Spleen (tissue), 11 donors: Measurements from ENCODE around the gene CDKN1A. TPM values are rescaled to one million over a fixed set of nuclear protein-coding genes. Genes with fewer than 3 reads are reported as not detected.

ENCODE experiments used
- DNase-seq: peaks from one replicate; pipeline ENCODE4 v3.0.0-alpha.2; 2020
- H3K27ac ChIP-seq, 8 donors: fragments of 200-600 bp; sonication (generic) in 7 of 8; 1 replicate in 4 of 8; 2 replicates in 4 of 8; pipeline versions ENCODE4 v1.5.0 to v1.8.0; 2016 to 2021; ENCODE audit warnings: inconsistent platforms in 4 of 8, mild to moderate bottlenecking in 4 of 8, moderate library complexity in 1 of 8
- H3K27me3 ChIP-seq, 7 donors: fragments of 200-600 bp; sonication (generic) in 6 of 7; replicated peaks in 1 of 7; 1 replicate in 4 of 7; 2 replicates in 3 of 7; pipeline versions ENCODE4 v1.5.0 to v1.8.0; 2016 to 2021; ENCODE audit warnings: inconsistent platforms in 3 of 7, mild to moderate bottlenecking in 1 of 7
- H3K36me3 ChIP-seq, 6 donors: fragments of 200-600 bp; sonication (generic) in 5 of 6; 1 replicate in 4 of 6; 2 replicates in 2 of 6; pipeline versions ENCODE4 v1.5.0 to v1.8.0; 2016 to 2021; ENCODE audit warnings: inconsistent platforms in 2 of 6
- H3K4me1 ChIP-seq, 6 donors: fragments of 200-600 bp; sonication (generic) in 5 of 6; 1 replicate in 3 of 6; 2 replicates in 3 of 6; pipeline versions ENCODE4 v1.5.0 to v1.8.0; 2016 to 2021; ENCODE audit warnings: inconsistent platforms in 3 of 6
- H3K4me3 ChIP-seq, 8 donors: fragments of 200-600 bp; sonication (generic) in 7 of 8; 1 replicate in 4 of 8; 2 replicates in 4 of 8; pipeline versions ENCODE4 v1.5.0 to v1.8.0; 2016 to 2021; ENCODE audit warnings: inconsistent platforms in 4 of 8, mild to moderate bottlenecking in 4 of 8, moderate library complexity in 2 of 8
- H3K9me3 ChIP-seq, 8 donors: fragments of 200-600 bp; sonication (generic) in 7 of 8; 1 replicate in 4 of 8; 2 replicates in 4 of 8; pipeline versions ENCODE4 v1.5.0 to v1.8.0; 2016 to 2021; ENCODE audit warnings: inconsistent platforms in 4 of 8
- CTCF ChIP-seq, 11 experiments: fragments of 200-600 bp in 7 of 11; fragments of 450-650 bp in 4 of 11; sonication (generic) in 4 of 11; IDR thresholded peaks in 8 of 11; conservative IDR thresholded peaks in 3 of 11; 1 replicate in 7 of 11; 2 replicates in 4 of 11; pipeline versions ENCODE4 v1.4.0 to v1.8.0; 2016 to 2021; ENCODE audit warnings: antibody characterized with exemption in 11 of 11, inconsistent platforms in 4 of 11, mild to moderate bottlenecking in 1 of 11
- POLR2A ChIP-seq, 3 donors: fragments of 450-650 bp; IDR thresholded peaks; one replicate each; pipeline ENCODE4 v1.5.1; 2017; ENCODE audit warnings: antibody characterized with exemption in 3 of 3, mild to moderate bottlenecking in 1 of 3
- POLR2AphosphoS5 ChIP-seq, 3 donors: sonication (generic); formaldehyde crosslinking; IDR thresholded peaks; one replicate each; pipeline ENCODE4 v1.5.1; 2017; ENCODE audit warnings: antibody characterized with exemption in 3 of 3
- WGBS, 5 donors: extraction: QIAGEN DNeasy Blood & Tissue Kit in 3 of 5; methylation state at CpG; one replicate each; pipeline versions ENCODE4 v1.1.5 to v1.1.7; 2013 to 2018; 5-methylcytosine and 5-hydroxymethylcytosine counted together
- intact Hi-C: fragments of 100-400 bp; cut with DNase I; formaldehyde crosslinking; loops from one replicate; pipeline ENCODE4 v1.15.0; 2023; ENCODE audit warnings: low total_unique reads
- polyA plus RNA-seq, 3 donors: library from polyadenylated mRNA; stranded (reverse); fragments of 200-250 nt; gene quantifications; one replicate each; pipeline ENCODE4 v1.2.1, GENCODE V29; 2013
- total RNA-seq, 7 donors: library from RNA; depleted of rRNA in 3 of 7; stranded (reverse); fragments of >200 nt in 3 of 7; fragmentation: NEBNext Ultra II Directional in 4 of 7; extraction: Animal tissue kit (Norgen Biotek cat#: 25700) in 4 of 7; gene quantifications; one replicate each; pipeline versions ENCODE4 v1.1.0 to v1.2.1, GENCODE V29; 2016 to 2021
- donor health status: healthy with polysubstance abuse.
- donor health status: DM: no; HTN: no; CAD: no; lungs with moderate emphysema.
- donor health status: DM: no; HTN: no; CAD: no.
- donor health status: Bipolar disorder and iron deficiency.
- donor health status: healthy.
- donor health status: DM: no; HTN: no; CAD: no.
- donor health status: DM: yes; HTN: yes; CAD: no.

Gene CDKN1A
- total and polyA plus RNA-seq, 10 donors: 10.7 to 58.5 (median 28.1) TPM

- Histone ChIP-seq H3K9me3 (no peaks in the 10 kb centered on the region), H3K36me3 (no peaks in the 10 kb centered on the region), H3K27ac (no peak overlapping the region), H3K27me3 (peaks cover 0 to 46% (median 10%) of the 10 kb centered on the region in 7 donors), H3K4me1 (peaks cover 0 to 41% (median 12%) of the 10 kb centered on the region in 6 donors), H3K4me3 (peak overlapping the region in 2 of 8 donors; percentile 7 to 38)
- peak in 2 of 3 donors; percentile 51 to 69 for TF ChIP-seq POLR2AphosphoS5 (IDR thresholded peaks at IDR 0.05)
- no peak for TF ChIP-seq POLR2A (IDR thresholded peaks at IDR 0.05)
- TF ChIP-seq CTCF (IDR thresholded peaks at IDR 0.05 in 8 of 11, conservative IDR thresholded peaks at IDR 0.05 in 3 of 11): no peak
- peak; percentile 82 for DNase-seq
- intact Hi-C loops: no loop called here
- WGBS, 5 donors: 30 to 45% (median 42%) methylated on average over 31 to 44 of the region's 44 CpGs
These were observed 17.6 kb upstream of the CDKN1A start for GRCh38 chr6:36660771-36661471.

DNA sequence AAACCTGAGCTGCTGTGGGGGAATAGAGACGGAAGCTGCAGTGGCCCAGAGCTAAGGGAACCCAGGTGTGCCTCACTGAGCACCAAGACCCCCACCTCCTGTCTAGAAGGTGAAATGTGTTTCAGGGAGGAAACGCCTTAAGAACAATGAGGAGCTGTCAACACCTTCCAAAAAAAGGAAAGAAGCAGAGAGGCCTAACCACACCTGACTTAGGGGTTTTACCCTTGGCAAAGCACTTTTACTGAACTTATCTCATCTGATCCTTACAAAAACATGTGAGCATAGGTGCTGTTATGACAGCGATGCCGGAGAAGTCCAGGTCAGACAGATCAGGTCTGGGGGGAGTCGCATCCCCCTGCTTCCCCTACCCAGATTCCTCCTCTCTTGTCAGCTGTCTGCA is 16.1 kb upstream of the CDKN1A start:
- intact Hi-C loops: no loop called here
- Histone ChIP-seq H3K4me3 (no peak overlapping the region), H3K4me1 (peaks cover 7 to 51% (median 23%) of the 10 kb centered on the region in 6 donors), H3K36me3 (no peaks in the 10 kb centered on the region), H3K9me3 (no peaks in the 10 kb centered on the region), H3K27ac (no peak overlapping the region), H3K27me3 (peaks cover 0 to 35% (median 10%) of the 10 kb centered on the region in 7 donors)
- WGBS, 5 donors: 80 to 87% (median 83%) methylated on average over 5 of the region's 5 CpGs
- TF ChIP-seq CTCF (IDR thresholded peaks at IDR 0.05 in 8 of 11, conservative IDR thresholded peaks at IDR 0.05 in 3 of 11) (no peak), POLR2AphosphoS5 (IDR thresholded peaks at IDR 0.05) (no peak)
- no peak for DNase-seq

- intact Hi-C loops: no loop called here
These were observed 15.7 kb upstream of the CDKN1A start for GRCh38 chr6:36662827-36663256.

More at GRCh38 chr6:36662827-36663256, 15.7 kb upstream of the CDKN1A start:
- Histone ChIP-seq H3K27ac (no peak overlapping the region), H3K27me3 (peaks cover 0 to 31% (median 10%) of the 10 kb centered on the region in 7 donors), H3K4me3 (no peak overlapping the region), H3K36me3 (no peaks in the 10 kb centered on the region), H3K9me3 (no peaks in the 10 kb centered on the region), H3K4me1 (peaks cover 9 to 54% (median 27%) of the 10 kb centered on the region in 6 donors)
- WGBS, 5 donors: 60 to 76% (median 68%) methylated on average over 6 of the region's 6 CpGs
- TF ChIP-seq CTCF (IDR thresholded peaks at IDR 0.05 in 8 of 11, conservative IDR thresholded peaks at IDR 0.05 in 3 of 11) (no peak), POLR2A (IDR thresholded peaks at IDR 0.05) (no peak), POLR2AphosphoS5 (IDR thresholded peaks at IDR 0.05) (no peak)
- DNase-seq: no peak
